ELF-1 (cell line): ENCODE measurements around the gene ATRN.

Experiments used
- DNase-seq: peaks from one replicate; pipeline ENCODE4 v3.0.0-alpha.2; 2016; ENCODE audit warnings: low read depth, low spot score

The ATRN gene

GRCh38 chr20:3658019-3658715, 187.3 kb downstream of the ATRN start:
- DNase-seq, result peak; percentile 52

GRCh38 chr20:3658716-3659491, 188.1 kb downstream of the ATRN start:
- DNase-seq, result no peak

- DNase-seq, result no peak
Measured at GRCh38 chr20:3659492-3660261, 188.9 kb downstream of the ATRN start.

GRCh38 chr20:3660262-3661059, 189.6 kb downstream of the ATRN start:
- DNase-seq, result no peak

GRCh38 chr20:3661060-3661813, 190.4 kb downstream of the ATRN start:
- DNase-seq, result no peak

- no peak for DNase-seq
Measured at GRCh38 chr20:3661814-3662665, 191.2 kb downstream of the ATRN start.

GRCh38 chr20:3663031-3663701, 192.3 kb downstream of the ATRN start, which contains the start of gene GFRA4:
TSS of gene GFRA4 (minus strand) at chr20:3663399. CDS start at chr20:3663399, 0 bp downstream.
- no peak for DNase-seq

- DNase-seq, result no peak
Measured at GRCh38 chr20:3663858-3664257, 193.0 kb downstream of the ATRN start.

- DNase-seq, result no peak
Measured at GRCh38 chr20:3667434-3668037, 196.7 kb downstream of the ATRN start.

GRCh38 chr20:3669710-3670367, 199.0 kb downstream of the ATRN start:
- no peak for DNase-seq

GRCh38 chr20:3670511-3670910, 199.7 kb downstream of the ATRN start:
- DNase-seq, result no peak

- no peak for DNase-seq
Measured at GRCh38 chr20:3670945-3671344, 200.1 kb downstream of the ATRN start.

GRCh38 chr20:3671986-3672546, 201.2 kb downstream of the ATRN start:
- DNase-seq, result no peak

GRCh38 chr20:3672547-3673171, 201.8 kb downstream of the ATRN start:
- DNase-seq, result no peak

GRCh38 chr20:3673221-3674070, 202.6 kb downstream of the ATRN start:
- no peak for DNase-seq

GRCh38 chr20:3674447-3674846, 203.6 kb downstream of the ATRN start:
- DNase-seq, result no peak
